HG02588 (cell line): ENCODE data around the gene ATMIN.

Source experiments
- ATAC-seq: cut with Tn5 transposase; IDR thresholded peaks from one replicate; pipeline ENCODE4 v1.9.1; 2021; ENCODE audit warnings: mild to moderate bottlenecking, moderate library complexity; ENCODE audit not compliant: unreplicated experiment

ATMIN gene

GRCh38 chr16:81006211-81006812 lies 29.3 kb upstream of the ATMIN start:
- peak; percentile 33 for ATAC-seq

GRCh38 chr16:81006813-81007695 lies 28.6 kb upstream of the ATMIN start, which contains the start of the genes CENPN and CMC2:
TSS of gene CENPN (plus strand) at chr16:81007214. CDS start at chr16:81011940, 4,726 bp downstream.
TSS of gene CMC2 (minus strand) at chr16:81006885. CDS start at chr16:80997394, 9,491 bp downstream.
- peak; percentile 84 for ATAC-seq

- ATAC-seq = no peak
Measured at GRCh38 chr16:81008505-81008789, 27.2 kb upstream of the ATMIN start.

- no peak for ATAC-seq
Measured at GRCh38 chr16:81012974-81013373, 22.7 kb upstream of the ATMIN start.

- ATAC-seq = no peak
Measured at GRCh38 chr16:81014672-81015071, 21.0 kb upstream of the ATMIN start.

- ATAC-seq = no peak
Measured at GRCh38 chr16:81018496-81018895, 17.1 kb upstream of the ATMIN start.

- no peak for ATAC-seq
Measured at GRCh38 chr16:81026429-81026828, 9.2 kb upstream of the ATMIN start.

- no peak for ATAC-seq
Measured at GRCh38 chr16:81029930-81030604, 5.6 kb upstream of the ATMIN start.

GRCh38 chr16:81035975-81036750 lies 521 bp downstream of the ATMIN start:
- ATAC-seq = peak; percentile 51

- ATAC-seq = no peak
Measured at GRCh38 chr16:81036751-81037350, 1.2 kb downstream of the ATMIN start.

- no peak for ATAC-seq
Measured at GRCh38 chr16:81040131-81040530, 4.5 kb downstream of the ATMIN start.

- ATAC-seq = no peak
Measured at GRCh38 chr16:81040842-81041241, 5.2 kb downstream of the ATMIN start.

- ATAC-seq = no peak
Measured at GRCh38 chr16:81041696-81042095, 6.1 kb downstream of the ATMIN start.

GRCh38 chr16:81042821-81043220 lies 7.2 kb downstream of the ATMIN start:
- ATAC-seq = no peak

GRCh38 chr16:81053761-81054160 lies 18.1 kb downstream of the ATMIN start:
- ATAC-seq = no peak

- ATAC-seq = no peak
Measured at GRCh38 chr16:81060576-81061306, 25.1 kb downstream of the ATMIN start.

GRCh38 chr16:81061307-81061640 lies 25.6 kb downstream of the ATMIN start:
- no peak for ATAC-seq

GRCh38 chr16:81061871-81062608 lies 26.4 kb downstream of the ATMIN start:
- no peak for ATAC-seq

GRCh38 chr16:81066681-81067080 lies 31.0 kb downstream of the ATMIN start:
- no peak for ATAC-seq
